PC-9 (cell line): Measurements from ENCODE around the gene FOXP2.

Experiments used
- EZH2 ChIP-seq: fragments of 200-600 bp; sonication (generic); IDR thresholded peaks from 2 replicates; pipeline ENCODE4 v1.8.0; 2017; ENCODE audit warnings: antibody characterized with exemption, low read depth
- TF ChIP-seq, protein P1 (sequence below): fragments of 200-600 bp; sonication (generic); conservative IDR thresholded peaks from 2 replicates; pipeline ENCODE4 v1.6.1; 2017; ENCODE audit warnings: mixed run types, antibody characterized with exemption, mild to moderate bottlenecking, moderate library complexity

DNA sequence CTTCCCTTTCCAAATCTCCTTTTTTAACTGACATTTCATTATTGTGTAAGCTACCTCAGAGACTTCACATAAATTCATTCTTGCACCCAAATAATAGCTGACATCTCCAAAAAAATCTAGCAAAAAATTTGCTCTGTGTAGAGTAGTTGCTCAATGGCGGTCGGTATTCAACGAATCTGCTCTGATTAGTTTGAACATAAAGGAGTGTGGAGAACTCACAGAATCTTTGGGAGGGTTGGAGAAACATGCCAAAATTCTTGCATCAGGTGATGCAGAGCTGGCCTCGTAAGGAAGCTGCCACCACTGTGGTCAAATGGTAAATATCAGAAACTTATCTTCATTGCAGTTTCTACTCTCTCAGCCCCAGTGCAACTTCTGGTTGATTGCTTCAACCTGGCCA, 306.1 kb downstream of the FOXP2 start:
- TF ChIP-seq, protein P1, sequence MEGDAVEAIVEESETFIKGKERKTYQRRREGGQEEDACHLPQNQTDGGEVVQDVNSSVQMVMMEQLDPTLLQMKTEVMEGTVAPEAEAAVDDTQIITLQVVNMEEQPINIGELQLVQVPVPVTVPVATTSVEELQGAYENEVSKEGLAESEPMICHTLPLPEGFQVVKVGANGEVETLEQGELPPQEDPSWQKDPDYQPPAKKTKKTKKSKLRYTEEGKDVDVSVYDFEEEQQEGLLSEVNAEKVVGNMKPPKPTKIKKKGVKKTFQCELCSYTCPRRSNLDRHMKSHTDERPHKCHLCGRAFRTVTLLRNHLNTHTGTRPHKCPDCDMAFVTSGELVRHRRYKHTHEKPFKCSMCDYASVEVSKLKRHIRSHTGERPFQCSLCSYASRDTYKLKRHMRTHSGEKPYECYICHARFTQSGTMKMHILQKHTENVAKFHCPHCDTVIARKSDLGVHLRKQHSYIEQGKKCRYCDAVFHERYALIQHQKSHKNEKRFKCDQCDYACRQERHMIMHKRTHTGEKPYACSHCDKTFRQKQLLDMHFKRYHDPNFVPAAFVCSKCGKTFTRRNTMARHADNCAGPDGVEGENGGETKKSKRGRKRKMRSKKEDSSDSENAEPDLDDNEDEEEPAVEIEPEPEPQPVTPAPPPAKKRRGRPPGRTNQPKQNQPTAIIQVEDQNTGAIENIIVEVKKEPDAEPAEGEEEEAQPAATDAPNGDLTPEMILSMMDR, result no peak
- TF ChIP-seq EZH2, result no peak
